Stimulated activated naive CD8-positive, alpha-beta T cell treated with anti-CD3 and anti-CD28 coated beads, Interleukin-15, Interleukin-2, amounts not matched to agents 100 ng/mL and 50 ng/mL, for 24 hours (primary cell): Measurements from ENCODE around the gene CDH4.

Experiments
- H3K27ac Mint-ChIP-seq: one replicate; pipeline ENCODE4 v1.8.0; 2021; ENCODE audit warnings: mild to moderate bottlenecking, mixed read lengths
- H3K27me3 Mint-ChIP-seq: one replicate; pipeline ENCODE4 v1.8.0; 2021; ENCODE audit warnings: mixed read lengths
- H3K36me3 Mint-ChIP-seq: one replicate; pipeline ENCODE4 v1.8.0; 2021; ENCODE audit warnings: low read depth, mixed read lengths
- H3K4me1 Mint-ChIP-seq: one replicate; pipeline ENCODE4 v1.8.0; 2021; ENCODE audit warnings: low read depth, mixed read lengths
- H3K4me3 Mint-ChIP-seq: one replicate; pipeline ENCODE4 v1.8.0; 2021; ENCODE audit warnings: mild to moderate bottlenecking, mixed read lengths
- H3K9me3 Mint-ChIP-seq: one replicate; pipeline ENCODE4 v1.8.0; 2021; ENCODE audit warnings: mixed read lengths

Gene CDH4

DNA sequence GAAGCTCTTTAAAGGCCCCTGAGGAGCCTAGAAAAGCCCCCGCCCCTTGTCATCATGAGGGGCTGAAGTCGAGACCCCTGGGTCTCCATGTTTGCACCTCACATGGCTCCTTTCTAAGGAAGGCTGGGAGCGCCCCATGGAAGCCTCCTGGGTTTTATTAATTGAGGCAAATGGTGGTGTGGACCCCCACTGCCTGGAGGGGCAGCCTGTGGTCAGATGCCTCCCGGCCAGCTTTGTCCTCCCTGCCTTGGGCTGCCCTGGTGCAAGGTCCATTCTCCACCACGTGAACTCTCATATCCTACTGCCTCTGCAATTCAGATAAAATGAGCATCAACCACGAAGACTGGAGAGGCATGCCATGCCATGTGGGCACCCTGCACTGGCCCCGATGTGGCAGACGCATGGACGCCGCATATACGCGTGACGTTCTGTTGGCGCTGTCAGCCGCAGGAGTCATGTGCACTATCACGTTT lies 518.1 kb downstream of the CDH4 start:
- no peak overlapping the region for H3K4me3 Mint-ChIP-seq
- H3K27ac Mint-ChIP-seq, result no peak overlapping the region
- no peaks in the 10 kb centered on the region for H3K4me1 Mint-ChIP-seq
- no peaks in the 10 kb centered on the region for H3K27me3 Mint-ChIP-seq
- no peaks in the 10 kb centered on the region for H3K9me3 Mint-ChIP-seq
- no peaks in the 10 kb centered on the region for H3K36me3 Mint-ChIP-seq

- no peaks in the 10 kb centered on the region for H3K27me3 Mint-ChIP-seq
- no peaks in the 10 kb centered on the region for H3K9me3 Mint-ChIP-seq
- H3K4me3 Mint-ChIP-seq, result no peak overlapping the region
- H3K27ac Mint-ChIP-seq, result no peak overlapping the region
- H3K4me1 Mint-ChIP-seq, result no peaks in the 10 kb centered on the region
- no peaks in the 10 kb centered on the region for H3K36me3 Mint-ChIP-seq
These were observed 519.8 kb downstream of the CDH4 start for GRCh38 chr20:61771805-61772350.

DNA sequence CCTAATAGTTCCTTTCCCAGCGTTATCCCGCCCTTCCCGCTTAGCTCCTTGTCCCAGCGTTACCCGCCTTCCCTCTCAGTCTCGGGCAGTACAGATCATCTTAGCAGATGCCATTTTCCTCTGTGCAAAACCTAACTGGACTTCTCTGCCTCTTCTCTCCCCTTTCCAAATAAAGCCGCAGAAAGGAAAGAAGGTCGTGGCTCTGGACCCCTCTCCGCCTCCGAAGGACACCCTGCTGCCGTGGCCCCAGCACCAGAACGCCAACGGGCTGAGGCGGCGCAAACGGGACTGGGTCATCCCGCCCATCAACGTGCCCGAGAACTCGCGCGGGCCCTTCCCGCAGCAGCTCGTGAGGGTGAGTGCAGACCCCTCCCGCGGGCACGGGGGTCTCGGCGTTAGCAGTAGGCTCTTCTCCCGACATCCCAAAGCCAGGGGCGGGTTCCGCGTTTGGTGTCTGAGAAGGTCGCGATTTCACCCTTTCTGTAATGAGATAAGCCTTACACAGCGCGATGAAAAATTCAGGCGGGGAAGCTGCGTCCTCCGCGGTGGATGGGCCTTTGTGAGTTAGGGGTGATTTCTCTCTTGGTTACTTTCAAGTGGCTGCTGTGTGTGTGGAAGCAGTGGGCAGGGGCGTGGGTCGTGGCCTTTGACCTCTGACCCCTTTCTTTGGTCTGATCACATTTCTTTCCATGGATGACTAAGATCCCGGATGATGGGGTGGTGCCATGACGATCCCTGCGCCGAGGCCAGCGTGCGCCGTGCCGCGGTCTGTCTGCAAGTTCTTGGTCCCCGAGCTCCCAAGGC lies 521.0 kb downstream of the CDH4 start:
- no peaks in the 10 kb centered on the region for H3K36me3 Mint-ChIP-seq
- H3K4me1 Mint-ChIP-seq, result no peaks in the 10 kb centered on the region
- peaks cover 2% of the 10 kb centered on the region for H3K9me3 Mint-ChIP-seq
- H3K27ac Mint-ChIP-seq, result no peak overlapping the region
- H3K27me3 Mint-ChIP-seq, result no peaks in the 10 kb centered on the region
- H3K4me3 Mint-ChIP-seq, result no peak overlapping the region

GRCh38 chr20:61773926-61774587 lies 522.0 kb downstream of the CDH4 start:
- Mint-ChIP-seq H3K36me3 (no peaks in the 10 kb centered on the region), H3K4me3 (no peak overlapping the region), H3K4me1 (no peaks in the 10 kb centered on the region), H3K27ac (no peak overlapping the region), H3K27me3 (no peaks in the 10 kb centered on the region), H3K9me3 (peaks cover 4% of the 10 kb centered on the region)

DNA sequence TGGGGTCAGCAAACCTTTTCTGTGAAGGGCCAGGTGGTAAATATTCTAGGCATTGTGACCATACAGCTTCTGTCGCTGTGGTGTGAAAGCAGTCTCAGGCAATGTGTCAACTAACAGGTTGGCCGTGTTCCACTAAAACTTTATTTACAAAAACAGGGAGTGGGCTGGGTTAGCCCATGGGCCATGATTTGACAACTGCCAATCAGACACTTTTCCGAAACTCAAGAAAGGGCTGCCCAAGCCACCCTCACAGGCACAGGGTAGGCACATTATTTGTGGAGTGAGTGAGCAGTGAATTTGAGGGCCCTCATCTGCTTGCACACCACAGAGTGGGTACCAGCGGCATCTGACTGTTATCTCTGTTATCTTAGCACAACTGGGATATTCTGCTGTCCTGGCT lies 523.4 kb downstream of the CDH4 start:
- Mint-ChIP-seq H3K27ac (no peak overlapping the region), H3K36me3 (no peaks in the 10 kb centered on the region), H3K9me3 (peaks cover 5% of the 10 kb centered on the region), H3K27me3 (no peaks in the 10 kb centered on the region), H3K4me1 (no peaks in the 10 kb centered on the region), H3K4me3 (no peak overlapping the region)

- H3K36me3 Mint-ChIP-seq, result no peaks in the 10 kb centered on the region
These were observed 524.5 kb downstream of the CDH4 start for GRCh38 chr20:61776491-61777075.

GRCh38 chr20:61777773-61778494 lies 525.9 kb downstream of the CDH4 start:
- Mint-ChIP-seq H3K36me3 (no peaks in the 10 kb centered on the region), H3K4me1 (no peaks in the 10 kb centered on the region), H3K9me3 (peaks cover 19% of the 10 kb centered on the region), H3K27me3 (no peaks in the 10 kb centered on the region), H3K27ac (no peak overlapping the region), H3K4me3 (no peak overlapping the region)

More at GRCh38 chr20:61776491-61777075, 524.5 kb downstream of the CDH4 start:
- no peak overlapping the region for H3K27ac Mint-ChIP-seq
- no peak overlapping the region for H3K4me3 Mint-ChIP-seq
- peaks cover 16% of the 10 kb centered on the region for H3K9me3 Mint-ChIP-seq
- H3K4me1 Mint-ChIP-seq, result no peaks in the 10 kb centered on the region
- no peaks in the 10 kb centered on the region for H3K27me3 Mint-ChIP-seq

GRCh38 chr20:61778495-61778863 lies 526.4 kb downstream of the CDH4 start:
- Mint-ChIP-seq H3K27me3 (no peaks in the 10 kb centered on the region), H3K4me1 (no peaks in the 10 kb centered on the region), H3K4me3 (no peak overlapping the region), H3K27ac (no peak overlapping the region), H3K9me3 (peaks cover 19% of the 10 kb centered on the region), H3K36me3 (no peaks in the 10 kb centered on the region)

GRCh38 chr20:61779176-61779965 lies 527.3 kb downstream of the CDH4 start:
- H3K27me3 Mint-ChIP-seq, result no peaks in the 10 kb centered on the region
- peaks cover 19% of the 10 kb centered on the region for H3K9me3 Mint-ChIP-seq
- H3K27ac Mint-ChIP-seq, result no peak overlapping the region
- H3K36me3 Mint-ChIP-seq, result no peaks in the 10 kb centered on the region
- no peak overlapping the region for H3K4me3 Mint-ChIP-seq
- H3K4me1 Mint-ChIP-seq, result no peaks in the 10 kb centered on the region

- peaks cover 19% of the 10 kb centered on the region for H3K9me3 Mint-ChIP-seq
- no peaks in the 10 kb centered on the region for H3K27me3 Mint-ChIP-seq
- no peaks in the 10 kb centered on the region for H3K4me1 Mint-ChIP-seq
- no peak overlapping the region for H3K27ac Mint-ChIP-seq
- H3K36me3 Mint-ChIP-seq, result no peaks in the 10 kb centered on the region
- no peak overlapping the region for H3K4me3 Mint-ChIP-seq
These were observed 528.0 kb downstream of the CDH4 start for GRCh38 chr20:61780066-61780465.

DNA sequence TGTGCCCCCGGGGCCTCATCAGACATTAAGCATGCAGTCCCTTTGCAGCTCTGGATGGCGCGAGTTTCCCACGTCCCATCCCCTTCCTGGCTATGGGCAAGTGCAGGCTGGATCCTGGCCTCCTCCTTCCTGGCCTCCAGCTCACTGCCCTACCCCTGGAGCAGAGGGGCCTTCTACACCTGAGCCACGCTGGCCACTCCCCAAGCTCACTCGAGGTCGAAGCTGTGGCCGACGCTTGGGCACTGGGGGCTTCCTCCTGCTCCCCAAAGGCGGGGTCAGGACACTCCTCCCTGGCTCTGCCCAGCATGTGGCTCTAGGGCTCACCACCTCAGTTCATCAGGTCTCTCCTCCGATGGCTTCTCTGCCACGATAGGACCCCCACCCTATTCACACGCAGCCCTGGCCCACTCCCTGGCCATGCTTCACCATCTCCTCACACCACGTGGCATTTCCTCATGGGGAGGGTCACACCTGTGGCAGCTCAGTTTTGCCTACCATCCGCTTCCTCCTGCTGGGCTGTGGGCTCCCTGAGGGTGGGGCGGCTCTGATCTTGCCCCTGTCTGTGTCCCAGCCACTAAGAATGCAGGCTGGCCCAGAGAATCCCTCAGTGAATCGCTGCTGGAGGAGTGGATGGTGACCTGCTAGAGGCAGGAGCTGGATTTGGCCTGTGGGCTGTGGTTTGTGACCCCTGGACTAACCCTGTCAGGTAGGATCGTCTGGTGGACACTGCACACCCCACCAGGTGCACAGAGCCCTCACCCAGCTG lies 532.9 kb downstream of the CDH4 start:
- Mint-ChIP-seq H3K36me3 (no peaks in the 10 kb centered on the region), H3K4me3 (no peak overlapping the region), H3K4me1 (no peaks in the 10 kb centered on the region), H3K9me3 (peaks cover 15% of the 10 kb centered on the region), H3K27me3 (no peaks in the 10 kb centered on the region), H3K27ac (no peak overlapping the region)

DNA sequence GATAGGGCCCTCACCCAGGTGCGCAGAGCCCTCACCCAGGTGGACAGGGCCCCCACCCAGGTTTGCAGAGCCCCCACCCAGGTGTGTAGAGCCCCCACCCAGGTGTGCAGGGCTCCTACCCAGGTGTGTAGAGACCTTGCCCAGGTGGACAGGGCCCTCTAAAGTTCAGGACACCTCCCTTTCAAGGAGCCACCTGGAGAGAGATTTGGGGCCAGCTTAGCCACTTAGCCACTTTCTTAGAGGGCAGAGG lies 533.4 kb downstream of the CDH4 start:
- peaks cover 14% of the 10 kb centered on the region for H3K9me3 Mint-ChIP-seq
- H3K27me3 Mint-ChIP-seq, result no peaks in the 10 kb centered on the region
- no peaks in the 10 kb centered on the region for H3K4me1 Mint-ChIP-seq
- no peak overlapping the region for H3K4me3 Mint-ChIP-seq
- no peak overlapping the region for H3K27ac Mint-ChIP-seq
- H3K36me3 Mint-ChIP-seq, result no peaks in the 10 kb centered on the region

DNA sequence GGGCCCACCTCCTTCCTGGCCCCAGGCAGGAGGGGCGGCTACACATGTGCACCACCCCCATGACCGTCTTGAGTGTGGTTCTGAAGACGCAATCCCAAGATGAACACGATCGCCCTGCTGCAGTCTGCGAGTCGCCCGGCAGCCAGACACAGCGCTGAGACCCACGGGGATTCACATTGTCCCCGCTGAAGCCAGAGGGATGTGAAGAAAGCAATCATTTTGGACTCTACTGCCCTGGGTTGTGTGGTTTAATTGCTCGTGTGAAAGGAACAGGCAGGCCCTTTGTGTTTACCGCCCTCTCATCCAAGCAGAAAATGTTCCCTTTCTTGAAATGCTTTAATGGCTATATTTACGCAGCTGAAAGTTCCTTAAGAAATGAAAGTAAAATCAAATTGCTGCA lies 534.2 kb downstream of the CDH4 start:
- H3K4me3 Mint-ChIP-seq, result no peak overlapping the region
- no peaks in the 10 kb centered on the region for H3K4me1 Mint-ChIP-seq
- peaks cover 8% of the 10 kb centered on the region for H3K9me3 Mint-ChIP-seq
- no peak overlapping the region for H3K27ac Mint-ChIP-seq
- H3K27me3 Mint-ChIP-seq, result no peaks in the 10 kb centered on the region
- H3K36me3 Mint-ChIP-seq, result no peaks in the 10 kb centered on the region

- Mint-ChIP-seq H3K4me3 (no peak overlapping the region), H3K27me3 (no peaks in the 10 kb centered on the region), H3K36me3 (no peaks in the 10 kb centered on the region), H3K4me1 (no peaks in the 10 kb centered on the region), H3K9me3 (peaks cover 4% of the 10 kb centered on the region), H3K27ac (no peak overlapping the region)
These were observed 536.3 kb downstream of the CDH4 start for GRCh38 chr20:61788343-61788742.
